C4-2B (cell line): ENCODE data around the gene PRR7.
A peak's percentile ranks its signal among the peaks of the same experiment; 100 is the strongest.
"Not testable (repeated sequence)": the region's sequence is repeated elsewhere in the genome, so short reads cannot be mapped to it uniquely, and the experiment has no call there.

Experiments
- H3K27ac ChIP-seq: fragments of 450-650 bp; 2 replicates; pipeline ENCODE4 v1.5.1; 2017
- CTCF ChIP-seq: fragments of 450-650 bp; conservative IDR thresholded peaks from 2 replicates; pipeline ENCODE4 v1.5.1; 2017; ENCODE audit warnings: mild to moderate bottlenecking
- ZFX ChIP-seq: fragments of 450-650 bp; IDR thresholded peaks from 2 replicates; pipeline ENCODE4 v1.6.1; 2017

Gene PRR7

GRCh38 chr5:177412603-177413233, 33.9 kb upstream of the PRR7 start:
- no peak for TF ChIP-seq CTCF
- TF ChIP-seq ZFX: no peak
- H3K27ac ChIP-seq: no peak overlapping the region

GRCh38 chr5:177414481-177414880, 32.1 kb upstream of the PRR7 start:
- TF ChIP-seq ZFX (no peak), CTCF (no peak)
- no peak overlapping the region for H3K27ac ChIP-seq

- not testable (repeated sequence) for H3K27ac ChIP-seq
Measured at GRCh38 chr5:177417081-177417480, 29.5 kb upstream of the PRR7 start.

GRCh38 chr5:177419046-177419445, 27.6 kb upstream of the PRR7 start:
- H3K27ac ChIP-seq: no peak overlapping the region

GRCh38 chr5:177420472-177420871, 26.1 kb upstream of the PRR7 start:
- not testable (repeated sequence) for H3K27ac ChIP-seq

More at GRCh38 chr5:177419046-177419445, 27.6 kb upstream of the PRR7 start:
- TF ChIP-seq ZFX: no peak
- TF ChIP-seq CTCF: no peak

GRCh38 chr5:177421062-177421798, 25.4 kb upstream of the PRR7 start:
- TF ChIP-seq ZFX (no peak), CTCF (no peak)
- no peak overlapping the region for H3K27ac ChIP-seq

GRCh38 chr5:177423671-177424070, 22.9 kb upstream of the PRR7 start:
- no peak for TF ChIP-seq ZFX
- TF ChIP-seq CTCF: no peak
- no peak overlapping the region for H3K27ac ChIP-seq

GRCh38 chr5:177425196-177425800, 21.3 kb upstream of the PRR7 start:
- H3K27ac ChIP-seq: peak overlapping the region; percentile 85

More at GRCh38 chr5:177425196-177425800, 21.3 kb upstream of the PRR7 start:
- no peak for TF ChIP-seq ZFX
- no peak for TF ChIP-seq CTCF
